GM19452 (cell line): ENCODE results near the gene RASSF7.
"Not testable (repeated sequence)": the region's sequence is repeated elsewhere in the genome, so short reads cannot be mapped to it uniquely, and the experiment has no call there.

ENCODE experiments used
- ATAC-seq: cut with Tn5 transposase; IDR thresholded peaks from one replicate; pipeline ENCODE4 v1.9.1; 2021; ENCODE audit not compliant: unreplicated experiment

RASSF7 gene

GRCh38 chr11:560305-561147 is at the start of gene RASSF7, which contains the start of gene LMNTD2:
Gene RASSF7 (plus strand): TSS chr11:560970. CDS start chr11:561769, 799 bp downstream.
Gene LMNTD2 (minus strand): TSS chr11:560738. CDS start chr11:560716, 22 bp downstream.
- peak; percentile 76 for ATAC-seq

- ATAC-seq, result no peak
Measured at GRCh38 chr11:512761-513595, 47.8 kb upstream of the RASSF7 start.

- no peak for ATAC-seq
Measured at GRCh38 chr11:514606-515005, 46.2 kb upstream of the RASSF7 start.

DNA sequence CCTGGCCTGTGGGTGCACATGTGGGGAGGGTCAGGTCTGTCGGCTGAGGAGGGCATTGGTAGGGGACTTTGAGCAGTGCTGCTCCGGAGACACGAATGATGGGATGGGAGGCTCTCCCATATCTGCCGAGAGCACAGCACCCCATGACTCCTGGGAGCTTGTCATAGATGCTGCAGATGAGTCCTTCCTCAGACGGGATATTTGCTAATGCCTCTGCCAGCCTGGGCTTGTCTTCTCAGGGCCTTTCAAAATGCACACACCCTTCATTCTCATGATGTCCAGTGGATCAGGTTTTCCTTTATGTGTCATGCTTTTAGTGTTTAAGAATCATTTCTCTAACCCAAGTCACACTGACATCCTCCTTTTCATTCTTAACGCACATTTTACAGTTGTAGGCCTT is 45.6 kb upstream of the RASSF7 start:
- ATAC-seq, result no peak

- no peak for ATAC-seq
Measured at GRCh38 chr11:516400-516799, 44.4 kb upstream of the RASSF7 start.

DNA sequence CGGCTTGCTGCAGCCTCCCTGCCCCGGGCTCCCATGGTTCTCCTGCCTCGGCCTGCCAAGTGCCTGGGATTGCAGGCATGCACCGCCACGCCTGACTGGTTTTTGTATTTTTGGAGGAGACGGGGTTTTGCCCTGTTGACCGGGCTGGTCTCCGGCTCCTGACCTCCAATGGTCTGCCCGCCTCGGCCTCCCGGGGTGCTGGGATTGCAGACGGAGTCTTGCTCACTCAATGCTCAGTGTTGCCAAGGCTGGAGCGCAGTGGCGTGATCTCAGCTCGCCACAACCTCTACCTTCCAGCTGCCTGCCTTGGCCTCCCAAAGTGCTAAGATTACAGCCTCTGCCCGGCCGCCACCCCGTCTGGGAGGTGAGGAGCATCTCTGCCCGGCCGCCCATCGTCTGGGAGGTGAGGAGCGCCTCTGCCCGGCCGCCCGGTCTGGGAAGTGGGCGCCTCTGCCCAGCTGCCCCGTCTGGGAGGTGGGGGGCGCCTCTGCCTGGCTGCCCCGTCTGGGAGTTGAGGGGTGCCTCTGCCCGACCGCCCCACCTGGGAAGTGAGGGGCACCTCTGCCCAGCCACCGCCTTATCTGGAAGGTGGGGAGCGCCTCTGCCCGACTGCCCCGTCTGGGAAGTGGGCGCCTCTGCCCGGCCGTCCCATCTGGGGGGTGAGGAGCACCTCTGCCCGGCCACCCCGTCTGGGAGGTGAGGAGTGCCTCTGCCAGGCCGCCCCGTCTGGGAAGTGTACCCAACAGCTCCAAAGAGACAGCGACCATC is 43.7 kb upstream of the RASSF7 start:
- not testable (repeated sequence) for ATAC-seq

DNA sequence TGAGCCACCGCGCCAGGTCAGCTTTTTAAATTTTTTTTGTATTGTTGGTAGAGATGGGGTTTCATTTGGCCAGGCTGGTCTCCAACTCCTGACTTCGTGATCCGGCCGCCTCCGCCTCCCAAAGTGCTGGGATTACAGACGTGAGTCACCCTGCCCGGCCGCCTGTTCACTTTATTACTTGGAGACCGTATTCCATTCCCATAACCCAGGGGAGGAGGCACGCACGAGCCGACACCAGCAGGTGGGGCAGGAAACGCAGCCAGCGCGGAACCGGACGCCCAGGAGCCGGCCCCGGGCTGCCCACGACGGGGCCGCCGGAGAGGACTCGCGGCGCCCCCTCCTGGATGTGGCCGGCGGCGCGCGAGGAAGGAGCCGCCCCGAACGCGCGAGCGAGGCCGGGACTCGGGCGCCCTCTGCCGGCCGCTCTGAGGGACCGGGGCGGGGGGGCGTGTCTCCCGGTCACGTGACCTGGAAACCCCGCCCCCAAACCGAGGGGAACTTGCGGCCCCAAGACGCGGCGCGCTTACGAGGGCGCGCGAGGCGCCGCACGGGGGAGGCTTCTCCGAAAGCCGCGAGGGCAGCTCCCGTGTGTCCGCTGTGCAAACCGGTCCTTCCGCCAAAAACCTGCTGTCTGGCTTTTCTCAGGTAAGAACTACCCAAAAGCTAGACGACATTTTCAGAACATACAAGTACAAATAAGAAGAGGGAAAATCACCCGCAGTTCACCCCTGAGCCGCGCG is 42.1 kb upstream of the RASSF7 start:
- ATAC-seq, result peak; percentile 92

GRCh38 chr11:520428-521176 is 40.2 kb upstream of the RASSF7 start:
- no peak for ATAC-seq

DNA sequence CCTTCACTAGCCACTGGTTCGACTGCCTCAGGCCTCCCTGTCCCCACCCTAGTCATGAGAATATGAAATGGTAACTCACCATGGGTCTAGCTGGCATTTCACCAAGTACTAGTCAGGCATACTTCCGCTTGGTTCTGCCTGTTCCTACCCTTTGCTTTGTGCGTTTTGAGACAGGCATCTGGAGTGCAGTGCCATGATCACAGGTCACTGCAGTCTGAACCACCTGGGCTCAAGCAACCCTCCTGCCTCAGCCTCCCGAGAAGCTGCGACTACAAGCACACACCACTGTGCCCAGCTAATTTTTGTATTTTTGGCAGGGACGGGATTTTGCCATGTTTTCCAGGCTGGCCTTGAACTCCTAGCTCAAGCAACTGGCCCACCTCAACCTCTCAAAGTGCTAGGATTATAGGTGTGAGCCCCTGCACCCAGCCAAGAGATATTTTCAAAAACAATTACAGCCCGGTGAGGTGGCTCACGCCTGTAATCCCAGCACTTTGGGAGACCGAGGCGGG is 39.5 kb upstream of the RASSF7 start:
- ATAC-seq, result no peak

DNA sequence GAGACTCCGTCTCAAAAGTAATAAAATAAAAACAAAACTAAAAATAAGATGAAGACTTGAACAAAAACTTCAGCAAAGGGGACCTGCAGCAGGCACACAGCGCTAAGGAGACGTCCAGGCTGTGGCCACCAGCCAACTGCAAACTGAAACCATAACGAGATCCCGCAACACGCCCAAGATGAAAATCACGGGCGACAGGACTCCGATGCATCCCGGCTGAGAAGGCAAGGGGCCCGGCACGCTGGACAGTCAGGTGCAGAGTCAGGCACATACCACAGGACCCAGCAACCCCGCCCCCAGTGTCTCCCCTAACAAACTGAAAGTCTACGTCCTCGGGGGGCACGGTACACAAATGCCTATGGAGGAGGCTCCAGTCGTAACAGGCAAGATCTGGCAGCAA is 34.6 kb upstream of the RASSF7 start:
- ATAC-seq, result no peak

DNA sequence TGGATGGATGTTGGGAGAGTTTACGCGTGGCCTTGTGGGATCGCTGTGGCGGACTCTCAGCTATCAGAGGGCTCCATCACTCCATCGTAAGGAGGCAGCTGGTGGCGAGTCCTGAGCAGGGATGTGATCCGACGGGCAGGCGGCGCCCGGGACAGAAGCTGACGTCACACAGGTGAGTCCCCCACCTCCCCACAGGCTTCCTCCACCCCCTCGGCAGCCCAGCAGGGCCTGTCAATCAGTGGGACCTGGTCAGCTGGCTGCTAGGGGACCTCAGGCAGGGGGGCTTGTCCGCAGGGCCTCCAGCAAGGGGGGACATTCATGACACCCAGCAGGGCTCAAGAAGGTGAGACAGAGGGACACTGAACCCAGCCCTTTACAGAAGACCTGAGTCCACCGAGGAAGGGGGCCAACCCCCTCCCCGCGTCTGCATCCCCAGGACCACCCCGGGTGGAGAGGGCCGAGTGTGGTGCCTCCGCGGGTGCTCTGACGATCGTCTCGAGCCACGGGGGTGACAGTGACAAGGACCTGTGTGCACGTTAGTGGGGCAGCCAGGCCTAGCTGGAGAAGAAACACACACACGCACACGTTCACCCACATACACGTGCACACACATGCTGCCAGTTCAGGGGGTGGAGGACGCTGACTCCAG is 32.5 kb upstream of the RASSF7 start:
- no peak for ATAC-seq

DNA sequence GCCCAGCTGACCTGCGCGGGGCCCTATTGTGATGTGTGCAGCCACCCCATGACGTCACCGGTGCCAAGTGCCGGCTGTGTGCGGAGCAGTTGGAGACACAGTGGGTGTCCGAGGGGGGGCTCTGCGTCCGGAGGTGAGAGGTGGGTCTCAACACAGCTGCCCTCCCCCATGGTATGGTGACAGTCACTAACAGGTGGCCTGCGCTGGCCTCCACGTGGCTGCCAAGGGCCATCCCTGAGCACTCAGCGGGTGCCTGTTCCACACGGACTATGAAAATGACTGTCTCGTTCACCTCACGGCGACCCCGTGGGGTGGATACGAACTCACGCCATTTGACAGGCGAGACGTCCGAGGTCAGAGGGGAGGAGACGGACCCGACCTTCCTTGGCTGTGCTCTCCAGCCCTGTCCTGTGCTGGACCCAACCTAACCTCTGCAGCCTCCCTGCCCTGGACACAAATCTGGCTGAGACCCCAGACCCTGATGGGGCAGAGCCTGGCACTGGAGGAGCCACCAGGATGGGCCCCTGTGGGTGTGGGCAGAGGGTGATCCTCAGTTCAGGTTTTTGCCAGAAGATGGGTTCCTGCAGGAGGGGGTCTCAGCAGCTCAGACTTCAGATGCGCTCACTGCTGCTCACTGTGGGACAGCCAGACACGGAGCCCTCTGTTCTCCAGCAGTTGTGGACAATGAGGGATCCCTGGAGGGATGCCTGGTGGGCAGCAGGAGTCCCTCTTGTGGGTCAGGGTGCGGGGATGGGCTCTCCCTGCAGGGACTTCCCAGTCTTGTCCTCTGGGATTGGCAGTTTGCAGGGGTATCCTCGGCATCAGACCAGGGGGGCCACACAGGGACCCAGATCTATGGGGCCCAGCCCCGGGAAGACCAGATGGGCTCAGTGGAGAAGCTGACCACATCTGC is 31.7 kb upstream of the RASSF7 start:
- ATAC-seq, result no peak

GRCh38 chr11:529728-530411 is 30.9 kb upstream of the RASSF7 start:
- no peak for ATAC-seq

DNA sequence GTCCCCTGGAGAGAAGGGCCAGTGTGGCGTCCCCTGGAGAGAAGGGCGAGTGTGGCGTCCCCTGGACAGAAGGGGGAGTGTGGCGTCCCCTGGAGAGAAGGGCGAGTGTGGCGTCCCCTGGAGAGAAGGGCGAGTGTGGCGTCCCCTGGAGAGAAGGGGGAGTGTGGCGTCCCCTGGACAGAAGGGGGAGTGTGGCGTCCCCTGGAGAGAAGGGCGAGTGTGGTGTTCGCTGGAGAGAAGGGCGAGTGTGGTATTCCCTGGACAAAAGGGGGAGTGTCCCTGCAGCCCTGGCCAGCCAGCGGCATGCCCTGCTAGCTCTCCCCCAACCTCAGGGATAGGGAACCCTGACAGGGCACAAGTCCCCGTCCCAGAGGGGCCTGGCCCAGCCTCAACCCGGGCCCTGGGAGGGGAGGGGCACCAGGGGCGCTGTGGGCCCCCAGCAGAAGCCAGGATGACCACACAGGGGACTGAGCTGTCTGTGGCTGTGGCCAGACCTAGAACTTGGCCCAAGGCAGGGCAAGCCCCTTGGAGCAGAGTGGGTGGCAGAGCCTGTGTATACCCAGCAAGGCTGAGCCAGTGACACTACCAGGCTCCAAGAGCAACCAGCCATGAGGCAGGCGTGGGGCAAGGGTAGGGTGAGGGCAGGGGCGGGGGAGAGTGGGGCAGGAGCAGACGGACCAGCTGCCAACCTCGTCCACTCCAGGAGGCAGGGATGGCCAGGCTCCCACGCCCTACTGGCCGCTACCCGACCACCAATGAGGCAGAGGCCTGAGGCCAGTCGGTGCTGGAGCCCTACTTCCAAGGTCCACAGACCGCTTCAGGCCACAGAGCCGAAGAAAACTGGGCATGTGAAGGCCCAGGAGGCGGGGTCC is 29.6 kb upstream of the RASSF7 start:
- no peak for ATAC-seq

DNA sequence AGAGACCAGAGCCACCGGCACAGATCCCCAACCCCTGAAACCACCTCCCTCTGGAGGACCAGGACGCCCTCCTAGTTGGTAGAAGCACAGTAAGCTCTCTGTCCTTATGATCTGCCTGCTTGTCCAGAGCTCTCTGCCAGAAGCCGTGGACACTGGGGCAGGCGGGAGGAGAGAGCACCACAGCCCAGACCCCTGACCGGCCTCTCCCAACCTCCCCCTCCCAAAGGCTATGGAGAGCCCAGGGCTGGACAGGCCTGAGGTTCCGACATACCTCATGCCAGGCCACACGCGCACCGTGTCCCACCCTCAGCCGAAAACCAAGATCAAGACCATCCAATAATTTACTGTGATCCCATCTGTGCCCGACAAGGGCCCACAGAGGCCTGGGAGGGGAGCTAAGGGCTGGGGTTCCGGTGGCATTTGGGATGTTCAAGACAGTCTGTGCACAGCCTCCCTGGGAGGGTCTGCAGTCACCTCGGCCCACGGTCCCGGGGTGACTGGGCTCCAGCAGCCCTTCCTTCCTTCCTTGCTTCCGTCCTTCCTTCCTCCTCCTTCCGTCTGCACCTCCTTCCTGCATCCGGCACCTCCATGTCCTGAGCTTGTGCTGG is 28.7 kb upstream of the RASSF7 start:
- ATAC-seq, result no peak

GRCh38 chr11:532527-532985 is 28.2 kb upstream of the RASSF7 start:
- ATAC-seq, result no peak
